ENCODE data around the gene XK. TPM values are rescaled to one million over a fixed set of nuclear protein-coding genes. Genes with fewer than 3 reads are reported as not detected.
A peak's percentile ranks its signal among the peaks of the same experiment; 100 is the strongest.

Gene XK
- total RNA-seq, 4 donors from 2014 or later = 8.3 to 32.4 (median 27.3) TPM

DNA sequence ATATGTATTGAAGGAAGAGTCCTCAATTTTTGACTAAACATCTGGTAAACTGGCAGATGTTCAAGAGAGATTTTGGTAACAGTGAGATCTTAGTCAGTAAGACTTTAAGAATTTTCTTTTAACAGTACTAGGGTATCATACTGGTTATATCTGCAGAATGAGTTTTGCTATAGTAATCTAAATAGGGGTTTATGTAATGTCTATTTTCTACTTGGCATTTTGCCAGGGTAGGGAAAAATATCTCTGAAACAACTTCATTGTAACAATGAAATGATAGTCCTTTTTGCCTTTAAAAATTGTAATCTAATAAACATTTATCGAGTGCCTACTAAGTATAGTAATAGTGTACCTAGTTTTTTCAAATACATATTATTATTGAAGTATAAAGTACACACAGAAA, 32.1 kb downstream of the XK start:
- no peak overlapping the region for H3K27ac ChIP-seq
- H3K36me3 ChIP-seq = no peaks in the 10 kb centered on the region
- H3K9me3 ChIP-seq = no peaks in the 10 kb centered on the region
- H3K4me1 ChIP-seq = no peaks in the 10 kb centered on the region
- TF ChIP-seq POLR2A (IDR thresholded peaks at IDR 0.05) = no peak
- TF ChIP-seq, protein P1, sequence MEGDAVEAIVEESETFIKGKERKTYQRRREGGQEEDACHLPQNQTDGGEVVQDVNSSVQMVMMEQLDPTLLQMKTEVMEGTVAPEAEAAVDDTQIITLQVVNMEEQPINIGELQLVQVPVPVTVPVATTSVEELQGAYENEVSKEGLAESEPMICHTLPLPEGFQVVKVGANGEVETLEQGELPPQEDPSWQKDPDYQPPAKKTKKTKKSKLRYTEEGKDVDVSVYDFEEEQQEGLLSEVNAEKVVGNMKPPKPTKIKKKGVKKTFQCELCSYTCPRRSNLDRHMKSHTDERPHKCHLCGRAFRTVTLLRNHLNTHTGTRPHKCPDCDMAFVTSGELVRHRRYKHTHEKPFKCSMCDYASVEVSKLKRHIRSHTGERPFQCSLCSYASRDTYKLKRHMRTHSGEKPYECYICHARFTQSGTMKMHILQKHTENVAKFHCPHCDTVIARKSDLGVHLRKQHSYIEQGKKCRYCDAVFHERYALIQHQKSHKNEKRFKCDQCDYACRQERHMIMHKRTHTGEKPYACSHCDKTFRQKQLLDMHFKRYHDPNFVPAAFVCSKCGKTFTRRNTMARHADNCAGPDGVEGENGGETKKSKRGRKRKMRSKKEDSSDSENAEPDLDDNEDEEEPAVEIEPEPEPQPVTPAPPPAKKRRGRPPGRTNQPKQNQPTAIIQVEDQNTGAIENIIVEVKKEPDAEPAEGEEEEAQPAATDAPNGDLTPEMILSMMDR (IDR thresholded peaks at IDR 0.05) = no peak
- H3K27me3 ChIP-seq = no peaks in the 10 kb centered on the region
- DNase-seq = no peak
- no peak overlapping the region for H3K4me3 ChIP-seq

DNA sequence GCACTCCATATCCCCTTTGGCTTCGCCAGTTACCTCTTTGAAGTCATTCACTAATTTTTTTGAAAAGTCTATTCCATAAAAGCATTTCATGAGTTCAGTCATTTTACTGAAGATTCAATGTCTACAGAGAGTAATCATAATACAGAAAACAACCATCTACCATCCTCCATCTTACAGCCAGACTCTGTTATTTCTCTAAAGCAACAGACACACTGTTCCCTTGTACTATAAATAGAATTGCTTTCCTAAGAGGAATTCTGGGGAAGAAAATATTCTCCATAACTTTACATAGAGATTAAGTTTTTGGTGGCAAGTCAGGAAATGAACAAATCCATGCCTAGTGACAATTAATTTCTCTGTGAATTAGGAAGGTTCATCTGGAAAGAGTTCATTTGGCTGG, 37.0 kb downstream of the XK start:
- Histone ChIP-seq H3K36me3 (no peaks in the 10 kb centered on the region), H3K27ac (peak overlapping the region in 1 of 4 donors; percentile 6), H3K27me3 (no peaks in the 10 kb centered on the region), H3K4me1 (no peaks in the 10 kb centered on the region), H3K9me3 (no peaks in the 10 kb centered on the region), H3K4me3 (no peak overlapping the region)
- no peak for DNase-seq
- TF ChIP-seq, protein P1 (IDR thresholded peaks at IDR 0.05) = no peak
- TF ChIP-seq POLR2A (IDR thresholded peaks at IDR 0.05) = no peak

DNA sequence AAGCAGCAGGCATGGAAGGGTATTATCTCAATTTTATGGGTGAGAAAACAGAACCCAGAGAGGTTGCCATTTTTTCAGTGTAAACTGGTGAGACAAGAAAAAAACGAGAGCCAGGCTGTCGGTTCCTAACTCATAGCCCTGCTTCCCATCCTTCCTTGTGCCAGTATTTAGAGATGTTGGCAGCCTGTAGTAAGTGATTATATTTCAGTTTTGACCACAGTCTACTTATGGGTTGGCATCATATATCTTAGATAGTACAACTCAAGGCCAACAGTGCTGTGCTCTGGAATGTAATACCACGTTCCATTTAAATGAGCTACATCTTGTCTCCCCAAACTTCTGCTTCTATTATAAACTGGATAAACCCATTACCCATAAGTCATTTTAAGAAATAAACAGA, 40.8 kb downstream of the XK start:
- no peak for DNase-seq
- TF ChIP-seq, protein P1 (IDR thresholded peaks at IDR 0.05) = no peak
- no peak for TF ChIP-seq POLR2A (IDR thresholded peaks at IDR 0.05)
- Histone ChIP-seq H3K27ac (no peak overlapping the region), H3K36me3 (no peaks in the 10 kb centered on the region), H3K27me3 (no peaks in the 10 kb centered on the region), H3K4me1 (no peaks in the 10 kb centered on the region), H3K9me3 (no peaks in the 10 kb centered on the region), H3K4me3 (no peak overlapping the region)

DNA sequence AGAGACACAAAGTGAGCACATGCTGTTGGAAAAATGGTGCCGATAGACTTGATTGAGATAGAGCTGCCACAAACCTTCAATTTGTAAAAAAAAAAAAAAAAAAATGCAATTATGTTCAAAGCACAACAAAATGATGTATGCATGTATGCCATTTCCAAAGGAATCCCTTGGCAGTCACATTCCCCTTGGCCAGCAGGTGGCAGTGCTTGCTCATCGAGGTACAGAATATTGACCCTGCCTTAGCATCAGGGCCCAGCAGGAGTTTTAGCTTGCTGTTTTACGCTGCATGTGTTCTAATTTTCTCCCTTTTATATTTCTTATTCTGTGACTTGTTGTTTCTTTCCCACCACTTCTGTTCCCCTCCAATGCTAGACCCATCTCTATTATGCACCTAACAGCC, 59.8 kb downstream of the XK start:
- TF ChIP-seq, protein P1 (IDR thresholded peaks at IDR 0.05) = peak; percentile 67 to 90 (median 84)
- TF ChIP-seq POLR2A (IDR thresholded peaks at IDR 0.05) = no peak
- peaks cover 0 to 5% (median 0%) of the 10 kb centered on the region in 4 donors for H3K4me1 ChIP-seq
- no peaks in the 10 kb centered on the region for H3K27me3 ChIP-seq
- peak overlapping the region in 1 of 4 donors; percentile 59 for H3K27ac ChIP-seq
- H3K4me3 ChIP-seq = no peak overlapping the region
- DNase-seq = peak; percentile 76 to 93 (median 86)
- no peaks in the 10 kb centered on the region for H3K9me3 ChIP-seq
- H3K36me3 ChIP-seq = no peaks in the 10 kb centered on the region

GRCh38 chrX:37745835-37746217, 60.2 kb downstream of the XK start:
- peaks cover 0 to 5% (median 0%) of the 10 kb centered on the region in 4 donors for H3K4me1 ChIP-seq
- H3K27me3 ChIP-seq = no peaks in the 10 kb centered on the region
- no peaks in the 10 kb centered on the region for H3K9me3 ChIP-seq
- H3K4me3 ChIP-seq = no peak overlapping the region
- DNase-seq = no peak
- no peaks in the 10 kb centered on the region for H3K36me3 ChIP-seq
- TF ChIP-seq, protein P1 (IDR thresholded peaks at IDR 0.05) = no peak
- no peak for TF ChIP-seq POLR2A (IDR thresholded peaks at IDR 0.05)
- H3K27ac ChIP-seq = peak overlapping the region in 1 of 4 donors; percentile 59
